ENCODE data around the gene TMEM176B. TPM values are rescaled to one million over a fixed set of nuclear protein-coding genes. Genes with fewer than 3 reads are reported as not detected.
"Not testable (repeated sequence)": the region's sequence is repeated elsewhere in the genome, so short reads cannot be mapped to it uniquely, and the experiment has no call there.

The TMEM176B gene
- total and polyA plus RNA-seq, 2 of the 13 experiments (the other 11 are each of a cell fraction or from before 2014, with no cell fraction given) = not detected

- peaks cover 27% of the 10 kb centered on the region for H3K4me1 ChIP-seq (ENCODE audit: insufficient read depth, low read length)
- H2AFZ ChIP-seq (ENCODE audit: low read length); CTCF ChIA-PET (ENCODE audit: low intra/inter-chr PET ratio, low total read pairs); DNase-seq (ENCODE audit: low spot score); H3K27me3 ChIP-seq (ENCODE audit: control insufficient read depth in 1 of 2, insufficient read depth in 2 of 2, low read length in 2 of 2); H3K36me3 ChIP-seq (replicated peaks in 1 of 2; ENCODE audit: control insufficient read depth in 1 of 2, insufficient read depth in 2 of 2, low read length in 2 of 2); H3K9me3 ChIP-seq (ENCODE audit: low read length); H3K27ac ChIP-seq (ENCODE audit: extremely low read length, insufficient read depth, low read length); BruUV-seq (replicated peaks); POLR2A ChIA-PET; H4K20me1 ChIP-seq (ENCODE audit: insufficient read depth, low read length); FAIRE-seq; H3K4me3 ChIP-seq (replicated peaks in 1 of 3; ENCODE audit: insufficient read depth in 1 of 3, low read depth in 2 of 3, low read length in 3 of 3); ATAC-seq; H3K9ac ChIP-seq (ENCODE audit: insufficient read depth, low read depth, low read length); H3K79me2 ChIP-seq (ENCODE audit: insufficient read depth, low read length); H3K4me2 ChIP-seq (ENCODE audit: low read depth, low read length); intact Hi-C loops (cut with micrococcal nuclease; ENCODE audit: unreplicated experiment): not testable (repeated sequence)
- in situ Hi-C loops (cut with HindIII; ENCODE audit: extremely low pct_ligation_motif_present, low pct_unique_long_range_greater_than_20kb) = loop anchor here (25.0 kb wide), 1 partner anchor 487 kb away; no protein-coding TSS in a partner anchor
- WGBS (ENCODE audit: low lambda C conversion rate) = 33% methylated on average over 1 of the region's 1 CpG
Measured at GRCh38 chr7:150774131-150774530, 26.0 kb downstream of the TMEM176B start.

GRCh38 chr7:150769768-150770167 is 30.4 kb downstream of the TMEM176B start:
- DNase-seq (ENCODE audit: low spot score) = no peak
- WGBS (ENCODE audit: low lambda C conversion rate) = 18% methylated on average over 4 of the region's 4 CpGs
- no TSS peak for BruUV-seq (replicated peaks)
- Histone ChIP-seq H3K36me3 (replicated peaks in 1 of 2; ENCODE audit: control insufficient read depth in 1 of 2, insufficient read depth in 2 of 2, low read length in 2 of 2) (no peaks in the 10 kb centered on the region), H3K4me2 (ENCODE audit: low read depth, low read length) (no peak overlapping the region), H3K4me1 (ENCODE audit: insufficient read depth, low read length) (peaks cover 24% of the 10 kb centered on the region), H4K20me1 (ENCODE audit: insufficient read depth, low read length) (no peaks in the 10 kb centered on the region), H3K4me3 (replicated peaks in 1 of 3; ENCODE audit: insufficient read depth in 1 of 3, low read depth in 2 of 3, low read length in 3 of 3) (no peak overlapping the region), H3K79me2 (ENCODE audit: insufficient read depth, low read length) (no peaks in the 10 kb centered on the region), H3K9me3 (ENCODE audit: low read length) (no peaks in the 10 kb centered on the region), H2AFZ (ENCODE audit: low read length) (no peak overlapping the region), H3K9ac (ENCODE audit: insufficient read depth, low read depth, low read length) (no peak overlapping the region), H3K27me3 (ENCODE audit: control insufficient read depth in 1 of 2, insufficient read depth in 2 of 2, low read length in 2 of 2) (no peaks in the 10 kb centered on the region), H3K27ac (ENCODE audit: extremely low read length, insufficient read depth, low read length) (no peak overlapping the region)
- in situ Hi-C loops (cut with HindIII; ENCODE audit: extremely low pct_ligation_motif_present, low pct_unique_long_range_greater_than_20kb) = loop anchor here (25.0 kb wide), 1 partner anchor 482 kb away; no protein-coding TSS in a partner anchor
- peak; percentile 36 for FAIRE-seq
- intact Hi-C loops (cut with micrococcal nuclease; ENCODE audit: unreplicated experiment) = no loop called here
- POLR2A ChIA-PET = no interaction called here
- CTCF ChIA-PET (ENCODE audit: low intra/inter-chr PET ratio, low total read pairs) = no interaction called here
- ATAC-seq = peak; percentile 48; the same call in 2 of the 3 replicates
- TF ChIP-seq ZBTB2 (CRISPR knock-in tag; IDR thresholded peaks at IDR 0.05; ENCODE audit: low read depth) = no peak
- TF ChIP-seq PHF21A (CRISPR knock-in tag; IDR thresholded peaks at IDR 0.05) = no peak
- TF ChIP-seq HES4 (CRISPR knock-in tag; IDR thresholded peaks at IDR 0.05; ENCODE audit: borderline replicate concordance) = no peak
- 0 out of 4 replicates have a peak, but pooled peaks of 1 of the 2 experiments have one; percentile 33 for TF ChIP-seq NR2F1 (CRISPR knock-in tag; IDR thresholded peaks at IDR 0.05)
- TF ChIP-seq MED1 (CRISPR knock-in tag; IDR thresholded peaks at IDR 0.05) = peak; percentile 20; the same call in 1 of the 2 replicates
- no peak for TF ChIP-seq ATF1 (CRISPR knock-in tag; IDR thresholded peaks at IDR 0.05)
- no peak for TF ChIP-seq FOXP1 (IDR thresholded peaks at IDR 0.05)
- 0 out of 2 replicates have a peak, but pooled peaks have one; percentile 19 for TF ChIP-seq FOXP1 (CRISPR knock-in tag; IDR thresholded peaks at IDR 0.05)
- TF ChIP-seq ESRRA (CRISPR knock-in tag; IDR thresholded peaks at IDR 0.05; ENCODE audit: low read depth) = peak; percentile 59; the same call in 1 of the 2 replicates
- TF ChIP-seq RFX3 (CRISPR knock-in tag; IDR thresholded peaks at IDR 0.05) = no peak
- TF ChIP-seq FOXO1 (CRISPR knock-in tag; IDR thresholded peaks at IDR 0.05) = 0 out of 2 replicates have a peak, but pooled peaks have one; percentile 31
- peak in 1 of 2 experiments; percentile 64; a peak in 1 of 4 replicates for TF ChIP-seq EP300 (IDR thresholded peaks at IDR 0.05; ENCODE audit: low read depth in 2 of 2, low read length in 2 of 2)
- TF ChIP-seq EP300 (CRISPR knock-in tag; IDR thresholded peaks at IDR 0.05; ENCODE audit: borderline replicate concordance) = no peak
- no peak for TF ChIP-seq SIX1 (CRISPR knock-in tag; IDR thresholded peaks at IDR 0.05; ENCODE audit: borderline replicate concordance)
- no peak for TF ChIP-seq TFE3 (CRISPR knock-in tag; IDR thresholded peaks at IDR 0.05)
- TF ChIP-seq NCOR1 (IDR thresholded peaks at IDR 0.05; ENCODE audit: borderline replicate concordance, low read length) = peak; percentile 64; the same call in 1 of the 2 replicates
